ENCODE measurements around the gene NDUFB10. TPM values are rescaled to one million over a fixed set of nuclear protein-coding genes. Genes with fewer than 3 reads are reported as not detected.

NDUFB10 gene
- total RNA-seq, 2 experiments from 2014 or later: 108 to 115 TPM

- POLR2A ChIA-PET: interaction anchor here (1.3 to 8.6 kb wide), 3 partner anchors 10 to 174 kb away, joined by 4 to 50 read pairs (median 5); partner anchors contain the start of genes RPS2, TBL3 and TRAF7
- Mint-ChIP-seq H3K27me3 (peaks cover 30% of the 10 kb centered on the region), H3K4me3 (no peak within 1 kb of the TSS), H3K4me1 (peaks cover 12% of the 10 kb centered on the region), H3K27ac (peak within 1 kb of the TSS; percentile 34), H3K9me3 (no peaks in the 10 kb centered on the region), H3K36me3 (no peaks in the 10 kb centered on the region)
- ATAC-seq (ENCODE audit: low read depth) (no peak), DNase-seq (no peak)
Measured at GRCh38 chr16:1981398-1981836, 22.1 kb downstream of the NDUFB10 start, which contains the start of gene NOXO1. Gene NOXO1 (minus strand): TSS chr16:1981469. CDS start chr16:1981179, 290 bp downstream.

DNA sequence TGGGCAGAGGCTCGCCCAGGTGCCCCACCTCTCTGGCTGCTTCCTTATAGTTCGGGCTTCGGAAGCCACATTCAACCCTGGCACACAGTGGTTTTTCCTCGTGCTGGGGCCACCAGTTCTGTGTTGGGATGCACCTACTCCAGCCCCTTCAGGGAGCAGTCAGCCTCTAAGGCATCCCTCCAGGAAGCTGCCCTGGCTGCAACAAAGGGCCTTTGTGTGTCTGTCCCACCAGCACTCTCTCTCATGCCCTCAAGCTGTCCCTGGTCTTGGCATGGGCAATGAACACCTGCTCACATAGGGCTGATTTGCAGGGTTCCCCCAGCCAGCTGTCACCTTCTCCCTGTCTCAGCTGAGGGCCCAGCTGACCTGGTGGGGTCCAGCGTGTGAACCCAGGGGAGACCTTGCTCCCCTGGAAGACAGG, 22.7 kb downstream of the NDUFB10 start:
- no peak overlapping the region for H3K27ac Mint-ChIP-seq
- no peak for ATAC-seq (ENCODE audit: low read depth)

DNA sequence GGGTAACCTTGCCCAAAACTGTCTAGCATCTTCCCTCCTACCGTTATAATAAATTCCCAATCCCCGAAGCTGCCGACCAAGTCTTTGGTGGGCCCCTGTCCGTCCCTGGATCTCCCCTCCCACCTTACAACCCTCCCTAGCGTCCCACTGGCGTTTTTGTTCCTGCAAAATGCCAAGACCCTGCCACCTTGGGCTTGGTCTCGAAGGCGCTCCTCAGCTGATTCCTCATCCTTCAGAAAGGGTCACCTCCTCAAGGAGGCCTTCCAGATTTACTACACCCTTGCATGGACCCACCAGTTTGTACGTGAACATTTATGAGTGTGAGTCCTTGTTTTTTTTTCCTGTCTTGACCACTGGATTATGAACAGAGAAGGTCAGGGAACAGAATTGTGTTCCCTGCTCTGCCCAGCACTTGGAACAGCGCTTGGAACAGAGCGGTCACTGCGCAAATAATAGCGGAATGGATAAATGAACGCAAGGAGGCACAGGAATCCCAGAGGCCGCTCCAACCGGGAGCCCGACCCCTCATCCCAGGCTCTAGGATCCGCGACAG, 23.7 kb downstream of the NDUFB10 start:
- H3K27ac Mint-ChIP-seq: no peak overlapping the region
- H3K4me1 Mint-ChIP-seq: peaks cover 12% of the 10 kb centered on the region
- H3K36me3 Mint-ChIP-seq: no peaks in the 10 kb centered on the region
- peaks cover 30% of the 10 kb centered on the region for H3K27me3 Mint-ChIP-seq
- no peak for DNase-seq
- H3K4me3 Mint-ChIP-seq: peak overlapping the region; percentile 73
- no peak for ATAC-seq (ENCODE audit: low read depth)
- H3K9me3 Mint-ChIP-seq: no peaks in the 10 kb centered on the region
- POLR2A ChIA-PET: interaction anchor here (0.8 to 8.6 kb wide), 3 partner anchors 11 to 172 kb away, joined by 3 to 50 read pairs (median 4); partner anchors contain the start of genes RPS2, TBL3 and TRAF7

More for the DNA sequence above, 22.7 kb downstream of the NDUFB10 start:
- Mint-ChIP-seq H3K9me3 (no peaks in the 10 kb centered on the region), H3K4me3 (no peak overlapping the region), H3K36me3 (no peaks in the 10 kb centered on the region), H3K4me1 (peaks cover 12% of the 10 kb centered on the region), H3K27me3 (peaks cover 30% of the 10 kb centered on the region)
- POLR2A ChIA-PET: interaction anchor here (0.8 to 8.6 kb wide), 4 partner anchors 10 to 173 kb away, joined by 3 to 50 read pairs (median 4); partner anchors contain the start of genes RPS2, TBL3 and TRAF7
- no peak for DNase-seq

- Mint-ChIP-seq H3K4me1 (peaks cover 14% of the 10 kb centered on the region), H3K36me3 (no peaks in the 10 kb centered on the region), H3K27ac (peak within 1 kb of the TSS; percentile 25), H3K9me3 (no peaks in the 10 kb centered on the region), H3K4me3 (peak within 1 kb of the TSS; percentile 83), H3K27me3 (peaks cover 35% of the 10 kb centered on the region)
- peak; percentile 84 for DNase-seq
- POLR2A ChIA-PET: interaction anchor here (0.9 to 8.6 kb wide), 4 partner anchors 12 to 171 kb away, joined by 3 to 50 read pairs (median 5); partner anchors contain the start of genes RPS2, TBL3 and TRAF7
- ATAC-seq (ENCODE audit: low read depth): peak; percentile 78
Measured at GRCh38 chr16:1983544-1984346, 24.4 kb downstream of the NDUFB10 start, which contains the start of gene GFER. Gene GFER (plus strand): TSS chr16:1984193. CDS start chr16:1984219, 26 bp downstream.

- DNase-seq (no peak), ATAC-seq (ENCODE audit: low read depth) (peak; percentile 30)
- H3K4me1 Mint-ChIP-seq: peaks cover 17% of the 10 kb centered on the region
- POLR2A ChIA-PET: interaction anchor here (0.5 to 8.6 kb wide), 8 partner anchors 13 to 932 kb away, joined by 3 to 50 read pairs (median 6); partner anchors contain the start of genes RPS2, TBL3 and TRAF7
- no peaks in the 10 kb centered on the region for H3K9me3 Mint-ChIP-seq
- H3K4me3 Mint-ChIP-seq: peak overlapping the region; percentile 83
- peak overlapping the region; percentile 25 for H3K27ac Mint-ChIP-seq
- H3K27me3 Mint-ChIP-seq: peaks cover 43% of the 10 kb centered on the region
- no peaks in the 10 kb centered on the region for H3K36me3 Mint-ChIP-seq
Measured at GRCh38 chr16:1984347-1985225, 25.2 kb downstream of the NDUFB10 start.

- peaks cover 17% of the 10 kb centered on the region for H3K4me1 Mint-ChIP-seq
- H3K9me3 Mint-ChIP-seq: no peaks in the 10 kb centered on the region
- POLR2A ChIA-PET: interaction anchor here (1.0 to 8.6 kb wide), 6 partner anchors 14 to 170 kb away, joined by 3 to 50 read pairs (median 8); partner anchors contain the start of genes RNF151, RPS2, TBL3 and TRAF7
- H3K36me3 Mint-ChIP-seq: no peaks in the 10 kb centered on the region
- H3K4me3 Mint-ChIP-seq: peak overlapping the region; percentile 83
- DNase-seq: no peak
- peaks cover 40% of the 10 kb centered on the region for H3K27me3 Mint-ChIP-seq
- no peak overlapping the region for H3K27ac Mint-ChIP-seq
- no peak for ATAC-seq (ENCODE audit: low read depth)
Measured at GRCh38 chr16:1985466-1986150, 26.3 kb downstream of the NDUFB10 start.

DNA sequence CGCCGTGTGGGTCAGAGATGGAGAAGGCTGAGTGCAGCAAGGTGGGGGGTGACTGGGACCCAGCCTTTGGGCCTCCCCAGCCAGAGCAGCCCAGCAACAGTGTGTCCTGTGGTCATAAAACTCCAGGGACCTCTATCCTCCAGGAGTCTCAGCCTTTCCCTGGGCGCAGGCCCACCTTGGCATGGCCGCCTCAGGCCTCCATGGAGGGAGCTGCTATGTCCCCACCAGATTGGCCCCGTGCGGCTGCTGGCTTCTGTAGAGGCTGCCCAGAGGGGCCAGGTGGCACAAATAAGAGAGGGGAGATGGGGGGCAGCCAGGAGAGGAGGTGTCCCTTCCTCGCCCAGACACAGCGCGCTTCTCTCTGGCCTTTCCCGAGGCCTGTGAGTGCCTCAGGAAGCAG, 27.9 kb downstream of the NDUFB10 start:
- Mint-ChIP-seq H3K4me1 (peaks cover 24% of the 10 kb centered on the region), H3K4me3 (no peak overlapping the region), H3K27me3 (peaks cover 25% of the 10 kb centered on the region), H3K9me3 (no peaks in the 10 kb centered on the region), H3K36me3 (no peaks in the 10 kb centered on the region), H3K27ac (no peak overlapping the region)
- ATAC-seq (ENCODE audit: low read depth) (no peak), DNase-seq (no peak)
- POLR2A ChIA-PET: interaction anchor here (2.0 to 5.7 kb wide), 2 partner anchors 23 kb away, joined by 8 to 36 read pairs; partner anchors contain the start of gene RPS2

DNA sequence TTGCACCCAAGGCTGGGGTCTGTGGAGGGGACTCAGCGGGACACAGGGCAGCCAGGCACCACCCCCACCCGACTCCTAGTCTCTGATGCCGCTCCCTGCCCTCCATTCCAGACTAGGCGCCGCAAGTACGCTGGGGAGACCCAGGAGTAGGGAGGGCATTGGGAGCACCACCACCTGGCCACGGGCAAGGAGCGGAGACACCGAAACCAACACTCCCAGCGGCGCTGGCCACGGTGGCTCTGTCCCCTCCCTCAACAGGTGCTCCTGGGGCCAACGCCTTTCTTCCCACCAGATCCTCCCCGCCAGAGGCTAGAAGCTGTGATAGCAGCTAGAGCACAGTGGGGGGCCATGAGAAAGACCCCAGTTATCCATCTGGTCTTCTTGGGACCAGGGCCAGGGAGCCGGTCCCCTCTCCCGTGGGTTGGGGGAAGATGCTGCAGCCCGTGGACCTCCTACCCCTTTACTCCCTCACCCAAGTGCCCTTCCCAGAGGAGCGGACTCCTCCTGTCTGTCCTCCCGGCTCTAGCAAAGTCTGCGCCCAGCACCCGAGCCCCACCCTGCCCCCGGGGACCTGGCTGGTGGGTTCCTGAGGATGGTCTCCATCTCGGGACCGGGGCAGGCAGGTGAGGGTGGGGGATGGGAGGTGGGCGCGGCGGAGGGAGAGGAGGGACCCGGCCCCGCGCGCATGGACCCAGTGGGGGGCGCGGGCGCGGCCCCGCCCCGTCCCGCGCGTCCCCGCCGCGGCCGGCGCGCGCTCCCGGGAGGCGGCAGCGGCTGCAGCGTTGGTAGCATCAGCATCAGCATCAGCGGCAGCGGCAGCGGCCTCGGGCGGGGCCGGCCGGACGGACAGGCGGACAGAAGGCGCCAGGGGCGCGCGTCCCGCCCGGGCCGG, 30.1 kb downstream of the NDUFB10 start, which contains the start of gene SYNGR3:
Gene SYNGR3 (plus strand): TSS at position 762 of the 892 bp plus-strand sequence. CDS start 133 bp downstream, outside the sequence.
- Mint-ChIP-seq H3K4me1 (peaks cover 24% of the 10 kb centered on the region), H3K36me3 (no peaks in the 10 kb centered on the region), H3K4me3 (peak within 1 kb of the TSS; percentile 75), H3K27ac (peak within 1 kb of the TSS; percentile 67), H3K9me3 (no peaks in the 10 kb centered on the region), H3K27me3 (peaks cover 13% of the 10 kb centered on the region)
- POLR2A ChIA-PET: interaction anchor here (3.4 to 5.7 kb wide), 2 partner anchors 18 to 25 kb away, joined by 15 to 36 read pairs; partner anchors contain the start of genes RPS2 and TBL3
- ATAC-seq (ENCODE audit: low read depth) (no peak), DNase-seq (peak; percentile 57)

DNA sequence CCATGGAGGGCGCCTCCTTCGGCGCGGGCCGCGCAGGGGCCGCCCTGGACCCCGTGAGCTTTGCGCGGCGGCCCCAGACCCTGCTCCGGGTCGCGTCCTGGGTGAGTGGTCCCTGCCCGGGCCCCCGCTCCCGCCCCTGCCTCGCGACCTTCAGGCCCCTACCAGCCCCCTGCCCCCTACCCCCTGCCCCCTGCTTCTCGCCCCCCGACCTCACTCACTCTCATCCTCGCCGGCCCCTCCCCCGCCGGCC, 30.7 kb downstream of the NDUFB10 start:
- H3K4me1 Mint-ChIP-seq: peaks cover 21% of the 10 kb centered on the region
- H3K27me3 Mint-ChIP-seq: peaks cover 13% of the 10 kb centered on the region
- POLR2A ChIA-PET: interaction anchor here (1.2 to 5.7 kb wide), 5 partner anchors 14 to 28 kb away, joined by 3 to 36 read pairs (median 8); partner anchors contain the start of genes RPS2 and TBL3
- ATAC-seq (ENCODE audit: low read depth) (no peak), DNase-seq (no peak)
- H3K4me3 Mint-ChIP-seq: no peak overlapping the region
- no peaks in the 10 kb centered on the region for H3K9me3 Mint-ChIP-seq
- peaks cover under 1% of the 10 kb centered on the region for H3K36me3 Mint-ChIP-seq
- H3K27ac Mint-ChIP-seq: no peak overlapping the region

GRCh38 chr16:1990351-1991134, 31.2 kb downstream of the NDUFB10 start:
- peaks cover 5% of the 10 kb centered on the region for H3K36me3 Mint-ChIP-seq
- H3K27me3 Mint-ChIP-seq: peaks cover 13% of the 10 kb centered on the region
- ATAC-seq (ENCODE audit: low read depth) (no peak), DNase-seq (peak; percentile 65)
- peak overlapping the region; percentile 67 for H3K27ac Mint-ChIP-seq
- H3K4me1 Mint-ChIP-seq: peaks cover 18% of the 10 kb centered on the region
- POLR2A ChIA-PET: interaction anchor here (0.6 to 5.7 kb wide), 9 partner anchors 10 to 218 kb away, joined by 3 to 36 read pairs (median 4); partner anchors contain the start of genes EME2, MRPS34, RPS2 and TBL3
- no peaks in the 10 kb centered on the region for H3K9me3 Mint-ChIP-seq
- H3K4me3 Mint-ChIP-seq: peak overlapping the region; percentile 75
